Measurements from ENCODE around the gene RETNLB.

RETNLB gene

GRCh38 chr3:108779496-108779895 lies 22.3 kb upstream of the RETNLB start:
- CTCF ChIA-PET, result interaction anchor here (1.0 kb wide), 2 partner anchors 8 to 14 kb away, joined by 3 to 4 read pairs; no protein-coding TSS in a partner anchor
- no peak for DNase-seq (ENCODE audit: extremely low spot score)
- POLR2A ChIA-PET, result no interaction called here
- TF ChIP-seq, protein P1, sequence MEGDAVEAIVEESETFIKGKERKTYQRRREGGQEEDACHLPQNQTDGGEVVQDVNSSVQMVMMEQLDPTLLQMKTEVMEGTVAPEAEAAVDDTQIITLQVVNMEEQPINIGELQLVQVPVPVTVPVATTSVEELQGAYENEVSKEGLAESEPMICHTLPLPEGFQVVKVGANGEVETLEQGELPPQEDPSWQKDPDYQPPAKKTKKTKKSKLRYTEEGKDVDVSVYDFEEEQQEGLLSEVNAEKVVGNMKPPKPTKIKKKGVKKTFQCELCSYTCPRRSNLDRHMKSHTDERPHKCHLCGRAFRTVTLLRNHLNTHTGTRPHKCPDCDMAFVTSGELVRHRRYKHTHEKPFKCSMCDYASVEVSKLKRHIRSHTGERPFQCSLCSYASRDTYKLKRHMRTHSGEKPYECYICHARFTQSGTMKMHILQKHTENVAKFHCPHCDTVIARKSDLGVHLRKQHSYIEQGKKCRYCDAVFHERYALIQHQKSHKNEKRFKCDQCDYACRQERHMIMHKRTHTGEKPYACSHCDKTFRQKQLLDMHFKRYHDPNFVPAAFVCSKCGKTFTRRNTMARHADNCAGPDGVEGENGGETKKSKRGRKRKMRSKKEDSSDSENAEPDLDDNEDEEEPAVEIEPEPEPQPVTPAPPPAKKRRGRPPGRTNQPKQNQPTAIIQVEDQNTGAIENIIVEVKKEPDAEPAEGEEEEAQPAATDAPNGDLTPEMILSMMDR (IDR thresholded peaks at IDR 0.05; ENCODE audit: control extremely low read depth, extremely low read depth, low read depth, missing control alignments), result no peak

DNA sequence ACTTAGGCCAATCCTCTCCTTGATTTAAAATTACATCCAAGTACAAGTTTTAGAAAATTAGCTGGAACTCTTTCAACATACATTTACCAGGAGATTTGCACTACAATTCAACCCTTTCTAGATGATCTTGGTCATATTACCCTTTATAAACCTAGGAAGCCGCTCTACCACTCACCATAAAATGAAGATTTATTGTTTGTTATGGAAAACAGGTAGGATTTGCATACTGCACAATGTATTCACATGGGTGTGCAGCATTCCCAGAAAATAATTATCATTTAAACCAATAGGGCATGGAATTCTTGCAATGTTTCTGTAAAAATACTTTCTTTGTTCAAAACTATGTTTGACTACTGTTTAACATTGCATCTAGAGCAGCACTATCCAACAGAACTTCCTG lies 18.4 kb upstream of the RETNLB start:
- POLR2A ChIA-PET, result no interaction called here
- DNase-seq (ENCODE audit: extremely low spot score), result no peak
- TF ChIP-seq, protein P1 (IDR thresholded peaks at IDR 0.05; ENCODE audit: control extremely low read depth, extremely low read depth, low read depth, missing control alignments), result no peak
- CTCF ChIA-PET, result no interaction called here

- ChIA-PET CTCF (interaction anchor here (1.0 kb wide), 1 partner anchor 10 kb away, joined by 3 read pairs; the partner anchor contains the start of gene RETNLB), POLR2A (no interaction called here)
- DNase-seq (ENCODE audit: extremely low spot score), result no peak
- TF ChIP-seq, protein P1 (IDR thresholded peaks at IDR 0.05; ENCODE audit: control extremely low read depth, extremely low read depth, low read depth, missing control alignments), result no peak
These were observed 10.0 kb upstream of the RETNLB start for GRCh38 chr3:108767253-108767652.

- TF ChIP-seq, protein P1 (IDR thresholded peaks at IDR 0.05; ENCODE audit: control extremely low read depth, extremely low read depth, low read depth, missing control alignments), result no peak
- CTCF ChIA-PET, result no interaction called here
- no peak for DNase-seq (ENCODE audit: extremely low spot score)
- POLR2A ChIA-PET, result no interaction called here
These were observed 1.5 kb downstream of the RETNLB start for GRCh38 chr3:108755686-108756085.

GRCh38 chr3:108744762-108745161 lies 12.4 kb downstream of the RETNLB start:
- no peak for DNase-seq (ENCODE audit: extremely low spot score)
- ChIA-PET POLR2A (no interaction called here), CTCF (no interaction called here)
- TF ChIP-seq, protein P1 (IDR thresholded peaks at IDR 0.05; ENCODE audit: control extremely low read depth, extremely low read depth, low read depth, missing control alignments), result no peak

- ChIA-PET POLR2A (no interaction called here), CTCF (interaction anchor here (1.2 kb wide), 1 partner anchor 38 kb away, joined by 3 read pairs; no protein-coding TSS in a partner anchor)
- no peak for DNase-seq (ENCODE audit: extremely low spot score)
- TF ChIP-seq, protein P1 (IDR thresholded peaks at IDR 0.05; ENCODE audit: control extremely low read depth, extremely low read depth, low read depth, missing control alignments), result no peak
These were observed 14.3 kb downstream of the RETNLB start for GRCh38 chr3:108742929-108743328.

- POLR2A ChIA-PET, result no interaction called here
- CTCF ChIA-PET, result no interaction called here
These were observed 20.4 kb downstream of the RETNLB start for GRCh38 chr3:108736821-108737220.

More at GRCh38 chr3:108736821-108737220, 20.4 kb downstream of the RETNLB start:
- no peak for DNase-seq (ENCODE audit: extremely low spot score)
- TF ChIP-seq, protein P1 (IDR thresholded peaks at IDR 0.05; ENCODE audit: control extremely low read depth, extremely low read depth, low read depth, missing control alignments), result no peak

Data from GM10248 (cell line).